DND-41 (cell line): ENCODE measurements around the gene IFT122.

Experiments used
- ATAC-seq: fragments of 200-7000 bp; cut with Tn5 transposase; 3 replicates; pipeline ENCODE4 v1.9.1; 2021; ENCODE audit warnings: low read depth; ENCODE audit not compliant: insufficient read depth
- DNase-seq: peaks from one replicate; pipeline ENCODE4 v3.0.0-alpha.2; 2020
- H2AFZ ChIP-seq: 2 replicates; pipeline ENCODE4 v1.6.0; 2012; ENCODE audit warnings: low read depth, low read length
- H3K27ac ChIP-seq: 2 replicates; pipeline ENCODE4 v1.5.1; 2012; ENCODE audit warnings: low read length, inconsistent platforms
- H3K27me3 ChIP-seq: fragments of 200-600 bp; sonication (generic); 2 replicates; pipeline ENCODE4 v1.6.0; 2012; ENCODE audit warnings: low read length, mild to moderate bottlenecking, inconsistent platforms; ENCODE audit not compliant: insufficient read depth, poor library complexity
- H3K36me3 ChIP-seq: 2 replicates; pipeline ENCODE4 v1.5.1; 2012; ENCODE audit warnings: low read length, inconsistent platforms; ENCODE audit not compliant: insufficient read depth
- H3K4me1 ChIP-seq: 2 replicates; pipeline ENCODE4 v1.5.1; 2012; ENCODE audit warnings: mild to moderate bottlenecking, low read length; ENCODE audit not compliant: insufficient read depth
- H3K4me2 ChIP-seq: 2 replicates; pipeline ENCODE4 v1.6.0; 2012; ENCODE audit warnings: mild to moderate bottlenecking, moderate library complexity, low read length, inconsistent platforms; ENCODE audit not compliant: insufficient read depth
- H3K4me3 ChIP-seq, 2 experiments: fragments of 200-600 bp in 1 of 2; shearing (Covaris generic) in 1 of 2; 2 replicates each; pipeline ENCODE4 v1.5.1; 2012 to 2016; ENCODE audit warnings: inconsistent platforms in 2 of 2, low read length in 2 of 2, mild to moderate bottlenecking in 2 of 2, low read depth in 1 of 2, moderate library complexity in 1 of 2
- H3K79me2 ChIP-seq: 2 replicates; pipeline ENCODE4 v1.6.0; 2012; ENCODE audit warnings: low read length, inconsistent platforms; ENCODE audit not compliant: insufficient read depth
- H3K9ac ChIP-seq: 2 replicates; pipeline ENCODE4 v1.6.0; 2012; ENCODE audit warnings: low read depth, mild to moderate bottlenecking, inconsistent platforms, low read length, moderate library complexity
- H3K9me3 ChIP-seq: 2 replicates; pipeline ENCODE4 v1.5.1; 2012; ENCODE audit warnings: low read length, moderate library complexity, mild to moderate bottlenecking, inconsistent platforms; ENCODE audit not compliant: insufficient read depth, severe bottlenecking
- H4K20me1 ChIP-seq: 2 replicates; pipeline ENCODE4 v1.6.0; 2012; ENCODE audit warnings: low read length; ENCODE audit not compliant: insufficient read depth
- CTCF ChIP-seq: IDR thresholded peaks from 2 replicates; pipeline ENCODE4 v1.5.1; 2012; ENCODE audit warnings: borderline replicate concordance, low read length, moderate library complexity, mild to moderate bottlenecking; ENCODE audit not compliant: poor library complexity, severe bottlenecking; ENCODE audit errors: extremely low read depth
- EZH2 ChIP-seq: IDR thresholded peaks from 3 replicates; pipeline ENCODE4 v1.6.1; 2012; ENCODE audit warnings: borderline replicate concordance, low read depth, mild to moderate bottlenecking, moderate library complexity, low read length, inconsistent platforms; ENCODE audit not compliant: severe bottlenecking

IFT122 gene

GRCh38 chr3:129529436-129530210, 89.6 kb downstream of the IFT122 start:
- Histone ChIP-seq H3K27me3 (no peaks in the 10 kb centered on the region), H3K4me3 (no peak overlapping the region), H3K4me2 (no peak overlapping the region), H3K9ac (no peak overlapping the region), H3K27ac (no peak overlapping the region), H4K20me1 (no peaks in the 10 kb centered on the region), H2AFZ (no peak overlapping the region), H3K9me3 (no peaks in the 10 kb centered on the region), H3K4me1 (no peaks in the 10 kb centered on the region), H3K79me2 (no peaks in the 10 kb centered on the region), H3K36me3 (no peaks in the 10 kb centered on the region)
- ATAC-seq (no peak), DNase-seq (no peak)
- TF ChIP-seq EZH2 (no peak), CTCF (no peak)

- no peak overlapping the region for H3K9ac ChIP-seq
Measured at GRCh38 chr3:129530251-129530791, 90.3 kb downstream of the IFT122 start.

GRCh38 chr3:129530821-129531220, 90.8 kb downstream of the IFT122 start:
- no peak overlapping the region for H2AFZ ChIP-seq
- H3K36me3 ChIP-seq: no peaks in the 10 kb centered on the region
- no peaks in the 10 kb centered on the region for H3K4me1 ChIP-seq
- DNase-seq: no peak
- H3K9ac ChIP-seq: no peak overlapping the region
- H3K4me3 ChIP-seq: no peak overlapping the region
- H3K27me3 ChIP-seq: no peaks in the 10 kb centered on the region
- no peak for TF ChIP-seq CTCF
- TF ChIP-seq EZH2: no peak
- no peak overlapping the region for H3K27ac ChIP-seq
- no peak for ATAC-seq
- H4K20me1 ChIP-seq: no peaks in the 10 kb centered on the region
- no peaks in the 10 kb centered on the region for H3K9me3 ChIP-seq
- H3K4me2 ChIP-seq: no peak overlapping the region
- H3K79me2 ChIP-seq: no peaks in the 10 kb centered on the region

More at GRCh38 chr3:129530251-129530791, 90.3 kb downstream of the IFT122 start:
- no peak overlapping the region for H2AFZ ChIP-seq
- H4K20me1 ChIP-seq: no peaks in the 10 kb centered on the region
- H3K27me3 ChIP-seq: no peaks in the 10 kb centered on the region
- no peak overlapping the region for H3K4me2 ChIP-seq
- H3K4me3 ChIP-seq: no peak overlapping the region
- DNase-seq (no peak), ATAC-seq (no peak)
- no peak overlapping the region for H3K27ac ChIP-seq
- no peaks in the 10 kb centered on the region for H3K36me3 ChIP-seq
- H3K79me2 ChIP-seq: no peaks in the 10 kb centered on the region
- H3K4me1 ChIP-seq: no peaks in the 10 kb centered on the region
- TF ChIP-seq EZH2: no peak
- H3K9me3 ChIP-seq: no peaks in the 10 kb centered on the region

- H3K4me3 ChIP-seq: no peak overlapping the region
Measured at GRCh38 chr3:129531699-129532098, 91.7 kb downstream of the IFT122 start.

More at GRCh38 chr3:129531699-129532098, 91.7 kb downstream of the IFT122 start:
- no peaks in the 10 kb centered on the region for H4K20me1 ChIP-seq
- no peaks in the 10 kb centered on the region for H3K79me2 ChIP-seq
- H3K27ac ChIP-seq: no peak overlapping the region
- ATAC-seq (no peak), DNase-seq (no peak)
- H3K27me3 ChIP-seq: no peaks in the 10 kb centered on the region
- H3K4me2 ChIP-seq: no peak overlapping the region
- H3K36me3 ChIP-seq: no peaks in the 10 kb centered on the region
- H2AFZ ChIP-seq: no peak overlapping the region
- no peak overlapping the region for H3K9ac ChIP-seq
- H3K9me3 ChIP-seq: no peaks in the 10 kb centered on the region
- TF ChIP-seq EZH2 (no peak), CTCF (no peak)
- H3K4me1 ChIP-seq: no peaks in the 10 kb centered on the region
